Measurements from ENCODE around the gene UGT2A2.

Gene UGT2A2

DNA sequence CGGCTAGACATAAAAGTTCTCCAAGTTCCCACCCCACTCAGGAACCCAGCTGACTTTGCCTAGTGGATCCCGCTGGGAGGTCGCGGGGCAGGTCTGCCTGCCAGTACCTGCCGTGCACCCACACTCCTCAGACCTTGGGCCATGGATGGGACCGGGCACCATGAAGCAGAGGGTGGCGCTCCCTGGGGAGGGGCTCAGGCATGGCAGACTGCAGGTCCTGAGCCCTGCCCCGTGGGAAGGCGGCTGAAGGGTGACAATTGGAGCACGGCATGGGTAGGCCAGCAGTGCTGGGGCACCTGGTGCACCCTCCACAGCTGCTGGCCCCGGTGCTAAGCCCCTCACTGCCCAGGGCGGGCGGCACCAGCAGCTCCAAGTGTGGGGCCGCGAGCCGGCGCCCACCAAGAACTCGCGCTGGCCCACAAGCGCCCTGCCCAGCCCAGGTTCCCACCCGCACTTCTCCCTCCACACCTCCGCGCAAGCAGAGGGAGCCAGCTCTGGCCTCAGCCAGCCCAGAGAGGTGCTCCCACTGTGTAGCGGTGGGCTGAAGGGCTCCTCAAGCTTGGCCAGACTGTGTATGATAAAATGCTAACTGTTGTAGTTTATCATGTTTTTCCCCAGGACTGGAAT is 63.1 kb downstream of the UGT2A2 start:
- no peak for DNase-seq (ENCODE audit: low read depth)

DNA sequence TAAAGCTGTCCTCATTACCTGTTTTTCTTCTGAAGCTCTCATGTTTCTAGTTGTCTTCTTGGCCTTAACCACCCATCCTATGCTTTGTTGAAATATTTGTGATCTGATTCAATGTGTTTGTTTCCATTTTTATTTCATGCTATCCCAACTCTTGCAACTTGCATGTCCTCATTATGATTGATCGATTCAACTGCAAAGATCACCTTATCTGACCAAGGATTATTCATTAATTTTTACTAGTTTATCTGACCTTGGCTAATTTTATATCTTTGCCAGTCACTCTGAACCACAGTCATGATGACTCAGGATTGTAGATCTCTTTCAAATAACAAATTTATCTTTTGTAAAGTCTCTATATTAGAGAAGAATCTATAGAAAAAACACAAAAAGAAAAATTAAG is 70.7 kb downstream of the UGT2A2 start:
- no peak for DNase-seq (ENCODE audit: low read depth)

DNA sequence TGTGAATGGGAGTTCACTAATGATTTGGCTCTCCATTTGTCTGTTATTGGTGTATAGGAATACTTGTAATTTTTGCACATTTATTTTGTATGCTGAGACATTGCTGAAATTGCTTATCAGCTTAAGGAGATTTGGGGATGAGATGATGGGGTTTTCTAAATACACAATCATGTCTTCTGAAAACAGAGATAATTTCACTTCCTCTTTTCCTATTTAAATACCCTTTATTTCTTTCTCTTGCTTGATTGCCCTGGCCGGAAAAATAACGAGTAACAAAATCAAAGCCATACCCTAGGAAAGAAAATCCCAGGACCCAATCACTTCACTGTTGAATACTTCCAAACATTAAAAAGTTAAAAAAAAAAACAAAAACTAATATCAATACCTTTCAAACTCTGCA is 76.0 kb downstream of the UGT2A2 start:
- DNase-seq (ENCODE audit: low read depth) = no peak

DNA sequence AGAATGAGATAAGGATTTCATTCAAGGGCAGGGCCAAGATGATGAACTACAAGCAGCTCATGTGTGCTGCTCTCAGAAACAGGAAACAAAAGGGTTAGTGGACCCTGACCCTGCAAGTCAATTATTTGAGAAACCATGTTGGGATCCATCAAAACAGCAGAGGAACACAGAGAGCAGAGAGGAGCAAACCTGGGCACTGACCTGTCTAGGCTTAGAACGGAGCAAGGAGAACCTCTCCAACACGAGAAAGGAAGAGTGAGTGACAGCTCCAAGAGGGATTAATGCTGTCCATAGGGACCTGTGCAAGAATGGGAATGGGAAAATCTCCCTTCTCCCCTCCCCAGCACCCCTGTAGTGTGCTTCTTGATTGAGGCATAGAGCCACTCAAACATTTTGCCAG is 89.8 kb downstream of the UGT2A2 start:
- no peak for DNase-seq (ENCODE audit: low read depth)

DNA sequence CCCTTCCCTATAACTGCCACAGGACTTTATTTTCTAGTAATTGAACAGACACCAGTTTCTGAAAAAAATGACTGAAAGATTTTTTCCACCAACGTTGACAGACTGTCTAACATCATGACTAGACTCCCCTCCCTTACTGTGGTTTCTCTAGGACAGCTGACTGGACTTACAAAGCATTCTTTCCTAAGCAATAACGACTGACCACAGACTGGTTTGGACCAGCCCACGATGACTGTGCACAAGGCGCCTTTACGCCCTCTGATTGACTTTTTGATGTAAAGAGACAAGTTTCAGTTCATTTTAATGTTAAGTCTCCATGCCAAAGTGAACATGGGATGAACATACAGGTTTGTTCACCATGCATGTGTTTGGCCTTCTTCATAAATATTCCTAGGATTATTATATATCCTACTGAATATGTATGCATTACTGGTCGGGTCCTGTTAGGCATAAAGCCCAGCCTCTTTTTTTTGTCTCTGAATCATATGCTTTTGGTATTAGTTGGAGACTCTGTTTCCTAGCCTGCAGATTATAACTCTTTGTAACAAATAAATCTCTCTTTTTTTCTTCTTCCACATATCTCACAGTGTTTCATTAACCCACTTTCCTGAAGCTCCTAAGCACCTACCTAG is 93.2 kb downstream of the UGT2A2 start:
- no peak for DNase-seq (ENCODE audit: low read depth)

All from stimulated activated CD4-positive, alpha-beta T cell treated with anti-CD3 and anti-CD28 coated beads, Interleukin-2, amount 100 ng/mL, for 4 hours (primary cell).